Measurements from ENCODE around the gene MAPK9.

The MAPK9 gene

GRCh38 chr5:180193749-180194375 is 98.0 kb downstream of the MAPK9 start:
- no peak overlapping the region for H3K4me3 ChIP-seq (ENCODE audit: low read depth, low read length)
- TF ChIP-seq CTCF (IDR thresholded peaks at IDR 0.05; ENCODE audit: low read depth, low read length), result no peak

- no peak overlapping the region for H3K4me3 ChIP-seq (ENCODE audit: low read depth, low read length)
- TF ChIP-seq CTCF (IDR thresholded peaks at IDR 0.05; ENCODE audit: low read depth, low read length), result no peak
Measured at GRCh38 chr5:180191716-180192115, 100.2 kb downstream of the MAPK9 start.

- no peak overlapping the region for H3K4me3 ChIP-seq (ENCODE audit: low read depth, low read length)
- TF ChIP-seq CTCF (IDR thresholded peaks at IDR 0.05; ENCODE audit: low read depth, low read length), result no peak
Measured at GRCh38 chr5:180187767-180188166, 104.1 kb downstream of the MAPK9 start.

Data from WI38 (cell line).